Thyroid gland (tissue), 4 donors: ENCODE data around the gene GTF2A1.

ENCODE experiments used
- POLR2A ChIP-seq, 2 donors: fragments of 450-650 bp; IDR thresholded peaks; one replicate each; pipeline ENCODE4 v1.6.1; 2017; ENCODE audit warnings: antibody characterized with exemption in 2 of 2, mild to moderate bottlenecking in 2 of 2, moderate library complexity in 1 of 2
- TF ChIP-seq, protein P1 (sequence below), 6 experiments: fragments of 200-600 bp in 3 of 6; fragments of 450-650 bp in 3 of 6; sonication (generic) in 3 of 6; IDR thresholded peaks; one replicate each; pipeline ENCODE4 v1.5.1; 2016 to 2019; ENCODE audit warnings: antibody characterized with exemption in 6 of 6, mild to moderate bottlenecking in 2 of 6, inconsistent platforms in 1 of 6, moderate library complexity in 1 of 6

DNA sequence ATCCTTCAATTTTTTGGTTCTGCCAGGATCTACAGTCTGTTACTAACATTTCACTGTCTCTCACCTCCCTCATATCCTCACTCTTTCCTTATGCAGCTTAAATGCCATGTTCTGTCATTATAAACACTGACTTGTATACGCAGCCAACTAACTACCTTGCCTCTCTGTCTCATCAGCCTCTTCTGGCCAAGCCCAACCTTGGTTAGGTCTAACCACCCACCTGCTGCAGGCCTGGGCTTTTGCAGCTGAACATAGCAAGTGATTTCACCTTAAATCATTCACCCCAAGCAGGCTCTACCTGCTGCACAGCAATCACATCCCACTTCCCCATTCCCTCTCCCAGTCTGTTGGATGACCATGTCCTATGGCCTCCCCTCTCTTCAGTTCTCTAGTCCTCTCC, 91.5 kb downstream of the GTF2A1 start:
- TF ChIP-seq POLR2A (IDR thresholded peaks at IDR 0.05): no peak
- TF ChIP-seq, protein P1, sequence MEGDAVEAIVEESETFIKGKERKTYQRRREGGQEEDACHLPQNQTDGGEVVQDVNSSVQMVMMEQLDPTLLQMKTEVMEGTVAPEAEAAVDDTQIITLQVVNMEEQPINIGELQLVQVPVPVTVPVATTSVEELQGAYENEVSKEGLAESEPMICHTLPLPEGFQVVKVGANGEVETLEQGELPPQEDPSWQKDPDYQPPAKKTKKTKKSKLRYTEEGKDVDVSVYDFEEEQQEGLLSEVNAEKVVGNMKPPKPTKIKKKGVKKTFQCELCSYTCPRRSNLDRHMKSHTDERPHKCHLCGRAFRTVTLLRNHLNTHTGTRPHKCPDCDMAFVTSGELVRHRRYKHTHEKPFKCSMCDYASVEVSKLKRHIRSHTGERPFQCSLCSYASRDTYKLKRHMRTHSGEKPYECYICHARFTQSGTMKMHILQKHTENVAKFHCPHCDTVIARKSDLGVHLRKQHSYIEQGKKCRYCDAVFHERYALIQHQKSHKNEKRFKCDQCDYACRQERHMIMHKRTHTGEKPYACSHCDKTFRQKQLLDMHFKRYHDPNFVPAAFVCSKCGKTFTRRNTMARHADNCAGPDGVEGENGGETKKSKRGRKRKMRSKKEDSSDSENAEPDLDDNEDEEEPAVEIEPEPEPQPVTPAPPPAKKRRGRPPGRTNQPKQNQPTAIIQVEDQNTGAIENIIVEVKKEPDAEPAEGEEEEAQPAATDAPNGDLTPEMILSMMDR (IDR thresholded peaks at IDR 0.05): no peak
